Measurements from ENCODE around the gene DNAJB11. TPM values are rescaled to one million over a fixed set of nuclear protein-coding genes. Genes with fewer than 3 reads are reported as not detected.

Gene DNAJB11
- total RNA-seq, 1 donor from 2014 or later = 24.5 TPM

GRCh38 chr3:186605078-186605477 is 34.6 kb downstream of the DNAJB11 start:
- Histone ChIP-seq H3K4me1 (ENCODE audit: control insufficient read depth in 3 of 3, insufficient read depth in 3 of 3, low read length in 3 of 3) (no peaks in the 10 kb centered on the region), H3K9me3 (ENCODE audit: control insufficient read depth in 3 of 3, low read length in 3 of 3) (no peaks in the 10 kb centered on the region), H3K36me3 (ENCODE audit: control insufficient read depth in 3 of 3, insufficient read depth in 3 of 3, low read length in 3 of 3) (no peaks in the 10 kb centered on the region), H3K9ac (ENCODE audit: low read depth in 1 of 3, low read length in 3 of 3) (no peak overlapping the region), H3K4me3 (ENCODE audit: low read length in 3 of 3) (no peak overlapping the region), H3K27ac (ENCODE audit: low read depth, low read length) (no peak overlapping the region), H3K27me3 (ENCODE audit: control insufficient read depth in 3 of 3, insufficient read depth in 3 of 3, low read length in 3 of 3) (peaks cover 0 to 10% (median 0%) of the 10 kb centered on the region in 3 donors)

GRCh38 chr3:186605561-186606545 is 35.3 kb downstream of the DNAJB11 start:
- Histone ChIP-seq H3K9me3 (ENCODE audit: control insufficient read depth in 3 of 3, low read length in 3 of 3) (no peaks in the 10 kb centered on the region), H3K4me3 (ENCODE audit: low read length in 3 of 3) (no peak overlapping the region), H3K36me3 (ENCODE audit: control insufficient read depth in 3 of 3, insufficient read depth in 3 of 3, low read length in 3 of 3) (no peaks in the 10 kb centered on the region), H3K27ac (ENCODE audit: low read depth, low read length) (no peak overlapping the region), H3K27me3 (ENCODE audit: control insufficient read depth in 3 of 3, insufficient read depth in 3 of 3, low read length in 3 of 3) (peaks cover 0 to 10% (median 0%) of the 10 kb centered on the region in 3 donors), H3K9ac (ENCODE audit: low read depth in 1 of 3, low read length in 3 of 3) (no peak overlapping the region), H3K4me1 (ENCODE audit: control insufficient read depth in 3 of 3, insufficient read depth in 3 of 3, low read length in 3 of 3) (no peaks in the 10 kb centered on the region)

GRCh38 chr3:186608624-186609215 is 38.2 kb downstream of the DNAJB11 start:
- Histone ChIP-seq H3K4me1 (ENCODE audit: control insufficient read depth in 3 of 3, insufficient read depth in 3 of 3, low read length in 3 of 3) (no peaks in the 10 kb centered on the region), H3K27me3 (ENCODE audit: control insufficient read depth in 3 of 3, insufficient read depth in 3 of 3, low read length in 3 of 3) (peaks cover 0 to 11% (median 4%) of the 10 kb centered on the region in 3 donors), H3K9ac (ENCODE audit: low read depth in 1 of 3, low read length in 3 of 3) (no peak overlapping the region), H3K27ac (ENCODE audit: low read depth, low read length) (no peak overlapping the region), H3K4me3 (ENCODE audit: low read length in 3 of 3) (no peak overlapping the region), H3K36me3 (ENCODE audit: control insufficient read depth in 3 of 3, insufficient read depth in 3 of 3, low read length in 3 of 3) (no peaks in the 10 kb centered on the region), H3K9me3 (ENCODE audit: control insufficient read depth in 3 of 3, low read length in 3 of 3) (no peaks in the 10 kb centered on the region)

GRCh38 chr3:186609247-186609868 is 38.8 kb downstream of the DNAJB11 start:
- H3K4me1 ChIP-seq (ENCODE audit: control insufficient read depth in 3 of 3, insufficient read depth in 3 of 3, low read length in 3 of 3) = no peaks in the 10 kb centered on the region
- no peaks in the 10 kb centered on the region for H3K9me3 ChIP-seq (ENCODE audit: control insufficient read depth in 3 of 3, low read length in 3 of 3)
- H3K9ac ChIP-seq (ENCODE audit: low read depth in 1 of 3, low read length in 3 of 3) = no peak overlapping the region
- H3K27me3 ChIP-seq (ENCODE audit: control insufficient read depth in 3 of 3, insufficient read depth in 3 of 3, low read length in 3 of 3) = peaks cover 2 to 10% (median 4%) of the 10 kb centered on the region in 3 donors
- H3K4me3 ChIP-seq (ENCODE audit: low read length in 3 of 3) = no peak overlapping the region
- no peaks in the 10 kb centered on the region for H3K36me3 ChIP-seq (ENCODE audit: control insufficient read depth in 3 of 3, insufficient read depth in 3 of 3, low read length in 3 of 3)
- no peak overlapping the region for H3K27ac ChIP-seq (ENCODE audit: low read depth, low read length)

- no peaks in the 10 kb centered on the region for H3K36me3 ChIP-seq (ENCODE audit: control insufficient read depth in 3 of 3, insufficient read depth in 3 of 3, low read length in 3 of 3)
- H3K27ac ChIP-seq (ENCODE audit: low read depth, low read length) = no peak overlapping the region
- H3K4me3 ChIP-seq (ENCODE audit: low read length in 3 of 3) = no peak overlapping the region
- peaks cover 6 to 17% (median 11%) of the 10 kb centered on the region in 3 donors for H3K27me3 ChIP-seq (ENCODE audit: control insufficient read depth in 3 of 3, insufficient read depth in 3 of 3, low read length in 3 of 3)
- H3K9me3 ChIP-seq (ENCODE audit: control insufficient read depth in 3 of 3, low read length in 3 of 3) = no peaks in the 10 kb centered on the region
- no peak overlapping the region for H3K9ac ChIP-seq (ENCODE audit: low read depth in 1 of 3, low read length in 3 of 3)
- H3K4me1 ChIP-seq (ENCODE audit: control insufficient read depth in 3 of 3, insufficient read depth in 3 of 3, low read length in 3 of 3) = peaks cover 2 to 3% (median 2%) of the 10 kb centered on the region in 3 donors
These were observed 41.5 kb downstream of the DNAJB11 start for GRCh38 chr3:186612065-186612464.

- Histone ChIP-seq H3K4me1 (ENCODE audit: control insufficient read depth in 3 of 3, insufficient read depth in 3 of 3, low read length in 3 of 3) (peaks cover 5 to 8% (median 7%) of the 10 kb centered on the region in 3 donors), H3K27me3 (ENCODE audit: control insufficient read depth in 3 of 3, insufficient read depth in 3 of 3, low read length in 3 of 3) (peaks cover 12 to 26% (median 19%) of the 10 kb centered on the region in 3 donors), H3K4me3 (ENCODE audit: low read length in 3 of 3) (no peak within 1 kb of the TSS), H3K27ac (ENCODE audit: low read depth, low read length) (no peak within 1 kb of the TSS), H3K9me3 (ENCODE audit: control insufficient read depth in 3 of 3, low read length in 3 of 3) (no peaks in the 10 kb centered on the region), H3K9ac (ENCODE audit: low read depth in 1 of 3, low read length in 3 of 3) (no peak within 1 kb of the TSS), H3K36me3 (ENCODE audit: control insufficient read depth in 3 of 3, insufficient read depth in 3 of 3, low read length in 3 of 3) (no peaks in the 10 kb centered on the region)
These were observed 42.5 kb downstream of the DNAJB11 start, which contains the start of gene AHSG for GRCh38 chr3:186612721-186613636. Gene AHSG, plus strand, starts transcription at chr3:186613060. Its CDS starts 82 bp downstream, at chr3:186613142.

GRCh38 chr3:186613637-186614265 is 43.2 kb downstream of the DNAJB11 start:
- Histone ChIP-seq H3K27me3 (ENCODE audit: control insufficient read depth in 3 of 3, insufficient read depth in 3 of 3, low read length in 3 of 3) (peaks cover 18 to 27% (median 26%) of the 10 kb centered on the region in 3 donors), H3K4me1 (ENCODE audit: control insufficient read depth in 3 of 3, insufficient read depth in 3 of 3, low read length in 3 of 3) (peaks cover 5 to 8% (median 7%) of the 10 kb centered on the region in 3 donors), H3K27ac (ENCODE audit: low read depth, low read length) (no peak overlapping the region), H3K9ac (ENCODE audit: low read depth in 1 of 3, low read length in 3 of 3) (no peak overlapping the region), H3K9me3 (ENCODE audit: control insufficient read depth in 3 of 3, low read length in 3 of 3) (no peaks in the 10 kb centered on the region), H3K36me3 (ENCODE audit: control insufficient read depth in 3 of 3, insufficient read depth in 3 of 3, low read length in 3 of 3) (no peaks in the 10 kb centered on the region), H3K4me3 (ENCODE audit: low read length in 3 of 3) (no peak overlapping the region)

GRCh38 chr3:186614266-186614596 is 43.7 kb downstream of the DNAJB11 start:
- Histone ChIP-seq H3K4me3 (ENCODE audit: low read length in 3 of 3) (no peak overlapping the region), H3K27me3 (ENCODE audit: control insufficient read depth in 3 of 3, insufficient read depth in 3 of 3, low read length in 3 of 3) (peaks cover 18 to 28% (median 26%) of the 10 kb centered on the region in 3 donors), H3K36me3 (ENCODE audit: control insufficient read depth in 3 of 3, insufficient read depth in 3 of 3, low read length in 3 of 3) (no peaks in the 10 kb centered on the region), H3K27ac (ENCODE audit: low read depth, low read length) (no peak overlapping the region), H3K9ac (ENCODE audit: low read depth in 1 of 3, low read length in 3 of 3) (no peak overlapping the region), H3K9me3 (ENCODE audit: control insufficient read depth in 3 of 3, low read length in 3 of 3) (no peaks in the 10 kb centered on the region), H3K4me1 (ENCODE audit: control insufficient read depth in 3 of 3, insufficient read depth in 3 of 3, low read length in 3 of 3) (peaks cover 5 to 8% (median 7%) of the 10 kb centered on the region in 3 donors)
